Measurements from ENCODE around the gene HYAL4. TPM values are rescaled to one million over a fixed set of nuclear protein-coding genes. Genes with fewer than 3 reads are reported as not detected.

The HYAL4 gene
- total and polyA plus RNA-seq, 2 of the 13 experiments (the other 11 are each of a cell fraction or from before 2014, with no cell fraction given) = not detected

GRCh38 chr7:123797673-123798531 lies 47.1 kb upstream of the HYAL4 start (continued):
- TF ChIP-seq ZNF547 (CRISPR knock-in tag; IDR thresholded peaks at IDR 0.05) (no peak), MED8 (CRISPR knock-in tag; IDR thresholded peaks at IDR 0.05; ENCODE audit: insufficient replicate concordance) (no peak), ZNF501 (CRISPR knock-in tag; IDR thresholded peaks at IDR 0.05) (no peak), HMG20A (CRISPR knock-in tag; IDR thresholded peaks at IDR 0.05; ENCODE audit: borderline replicate concordance) (peak; percentile 93), ZNF891 (CRISPR knock-in tag; IDR thresholded peaks at IDR 0.05) (no peak), ZNF781 (CRISPR knock-in tag; IDR thresholded peaks at IDR 0.05; ENCODE audit: borderline replicate concordance, not compliant biosample characterization) (no peak), THAP9 (CRISPR knock-in tag; IDR thresholded peaks at IDR 0.05; ENCODE audit: borderline replicate concordance) (no peak), PRMT3 (CRISPR knock-in tag; IDR thresholded peaks at IDR 0.05; ENCODE audit: borderline replicate concordance, low read depth) (no peak), PHB2 (IDR thresholded peaks at IDR 0.05; ENCODE audit: partially characterized antibody) (no peak), ZNF264 (CRISPR knock-in tag; IDR thresholded peaks at IDR 0.05) (0 out of 2 replicates have a peak, but pooled peaks have one; percentile 42), ZNF777 (CRISPR knock-in tag; IDR thresholded peaks at IDR 0.05) (no peak), MAFK (conservative IDR thresholded peaks at IDR 0.05 in 1 of 2, IDR thresholded peaks at IDR 0.05 in 1 of 2; ENCODE audit: low read length in 2 of 2) (0 out of 4 replicates have a peak, but pooled peaks have one; percentile 11 to 13), MTF2 (CRISPR knock-in tag; IDR thresholded peaks at IDR 0.05; ENCODE audit: borderline replicate concordance) (no peak)
- TF ChIP-seq, protein P1, sequence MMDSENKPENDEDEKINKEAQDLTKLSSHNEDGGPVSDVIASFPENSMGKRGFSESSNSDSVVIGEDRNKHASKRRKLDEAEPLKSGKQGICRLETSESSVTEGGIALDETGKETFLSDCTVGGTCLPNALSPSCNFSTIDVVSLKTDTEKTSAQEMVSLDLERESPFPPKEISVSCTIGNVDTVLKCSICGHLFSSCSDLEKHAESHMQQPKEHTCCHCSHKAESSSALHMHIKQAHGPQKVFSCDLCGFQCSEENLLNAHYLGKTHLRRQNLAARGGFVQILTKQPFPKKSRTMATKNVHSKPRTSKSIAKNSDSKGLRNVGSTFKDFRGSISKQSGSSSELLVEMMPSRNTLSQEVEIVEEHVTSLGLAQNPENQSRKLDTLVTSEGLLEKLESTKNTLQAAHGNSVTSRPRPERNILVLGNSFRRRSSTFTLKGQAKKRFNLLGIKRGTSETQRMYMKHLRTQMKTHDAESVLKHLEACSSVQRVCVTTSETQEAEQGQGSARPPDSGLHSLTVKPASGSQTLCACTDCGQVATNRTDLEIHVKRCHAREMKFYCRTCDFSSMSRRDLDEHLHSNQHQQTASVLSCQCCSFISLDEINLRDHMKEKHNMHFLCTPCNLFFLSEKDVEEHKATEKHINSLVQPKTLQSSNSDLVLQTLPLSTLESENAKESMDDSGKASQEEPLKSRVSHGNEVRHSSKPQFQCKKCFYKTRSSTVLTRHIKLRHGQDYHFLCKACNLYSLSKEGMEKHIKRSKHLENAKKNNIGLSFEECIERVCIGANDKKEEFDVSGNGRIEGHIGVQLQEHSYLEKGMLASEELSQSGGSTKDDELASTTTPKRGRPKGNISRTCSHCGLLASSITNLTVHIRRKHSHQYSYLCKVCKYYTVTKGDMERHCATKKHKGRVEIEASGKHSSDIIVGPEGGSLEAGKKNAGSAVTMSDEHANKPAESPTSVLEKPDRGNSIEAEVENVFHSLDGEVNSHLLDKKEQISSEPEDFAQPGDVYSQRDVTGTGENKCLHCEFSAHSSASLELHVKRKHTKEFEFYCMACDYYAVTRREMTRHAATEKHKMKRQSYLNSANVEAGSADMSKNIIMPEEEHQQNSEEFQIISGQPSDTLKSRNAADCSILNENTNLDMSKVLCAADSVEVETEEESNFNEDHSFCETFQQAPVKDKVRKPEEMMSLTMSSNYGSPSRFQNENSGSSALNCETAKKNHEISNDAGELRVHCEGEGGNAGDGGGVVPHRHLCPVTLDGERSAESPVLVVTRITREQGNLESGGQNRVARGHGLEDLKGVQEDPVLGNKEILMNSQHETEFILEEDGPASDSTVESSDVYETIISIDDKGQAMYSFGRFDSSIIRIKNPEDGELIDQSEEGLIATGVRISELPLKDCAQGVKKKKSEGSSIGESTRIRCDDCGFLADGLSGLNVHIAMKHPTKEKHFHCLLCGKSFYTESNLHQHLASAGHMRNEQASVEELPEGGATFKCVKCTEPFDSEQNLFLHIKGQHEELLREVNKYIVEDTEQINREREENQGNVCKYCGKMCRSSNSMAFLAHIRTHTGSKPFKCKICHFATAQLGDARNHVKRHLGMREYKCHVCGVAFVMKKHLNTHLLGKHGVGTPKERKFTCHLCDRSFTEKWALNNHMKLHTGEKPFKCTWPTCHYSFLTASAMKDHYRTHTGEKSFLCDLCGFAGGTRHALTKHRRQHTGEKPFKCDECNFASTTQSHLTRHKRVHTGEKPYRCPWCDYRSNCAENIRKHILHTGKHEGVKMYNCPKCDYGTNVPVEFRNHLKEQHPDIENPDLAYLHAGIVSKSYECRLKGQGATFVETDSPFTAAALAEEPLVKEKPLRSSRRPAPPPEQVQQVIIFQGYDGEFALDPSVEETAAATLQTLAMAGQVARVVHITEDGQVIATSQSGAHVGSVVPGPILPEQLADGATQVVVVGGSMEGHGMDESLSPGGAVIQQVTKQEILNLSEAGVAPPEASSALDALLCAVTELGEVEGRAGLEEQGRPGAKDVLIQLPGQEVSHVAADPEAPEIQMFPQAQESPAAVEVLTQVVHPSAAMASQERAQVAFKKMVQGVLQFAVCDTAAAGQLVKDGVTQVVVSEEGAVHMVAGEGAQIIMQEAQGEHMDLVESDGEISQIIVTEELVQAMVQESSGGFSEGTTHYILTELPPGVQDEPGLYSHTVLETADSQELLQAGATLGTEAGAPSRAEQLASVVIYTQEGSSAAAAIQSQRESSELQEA (CRISPR knock-in tag; IDR thresholded peaks at IDR 0.05; ENCODE audit: not compliant biosample characterization) = no peak
- TF ChIP-seq, protein P2, sequence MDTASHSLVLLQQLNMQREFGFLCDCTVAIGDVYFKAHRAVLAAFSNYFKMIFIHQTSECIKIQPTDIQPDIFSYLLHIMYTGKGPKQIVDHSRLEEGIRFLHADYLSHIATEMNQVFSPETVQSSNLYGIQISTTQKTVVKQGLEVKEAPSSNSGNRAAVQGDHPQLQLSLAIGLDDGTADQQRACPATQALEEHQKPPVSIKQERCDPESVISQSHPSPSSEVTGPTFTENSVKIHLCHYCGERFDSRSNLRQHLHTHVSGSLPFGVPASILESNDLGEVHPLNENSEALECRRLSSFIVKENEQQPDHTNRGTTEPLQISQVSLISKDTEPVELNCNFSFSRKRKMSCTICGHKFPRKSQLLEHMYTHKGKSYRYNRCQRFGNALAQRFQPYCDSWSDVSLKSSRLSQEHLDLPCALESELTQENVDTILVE (CRISPR knock-in tag; IDR thresholded peaks at IDR 0.05) = peak; percentile 47; the same call in 1 of the 2 replicates
